B cell (primary cell): ENCODE results near the gene ACOXL. TPM values are rescaled to one million over a fixed set of nuclear protein-coding genes. Genes with fewer than 3 reads are reported as not detected.

ENCODE experiments used
- ATAC-seq: fragments of 200-7000 bp; cut with Tn5 transposase; one replicate; pipeline ENCODE4 v1.10.0; 2021; ENCODE audit warnings: low read depth, mild to moderate bottlenecking, moderate number of reproducible peaks, moderate library complexity
- CTCF ChIA-PET: fragments of 350-600 bp; sonication (Branson Sonifier 250); formaldehyde crosslinking; loops from one replicate; lab custom pipeline; 2021; ENCODE audit warnings: antibody characterized with exemption, inconsistent platforms; lab: Charles Lee
- POLR2A ChIA-PET: fragments of 350-600 bp; sonication (Branson Sonifier 250); formaldehyde crosslinking; loops from one replicate; lab custom pipeline; 2021; ENCODE audit warnings: antibody characterized with exemption; lab: Charles Lee
- DNase-seq: peaks from one replicate; pipeline ENCODE4 v3.0.0; 2013
- H2AFZ ChIP-seq: 2 replicates; pipeline ENCODE4 v1.6.1; 2012; ENCODE audit warnings: mild to moderate bottlenecking, low read depth, low read length; ENCODE audit not compliant: insufficient read depth, poor library complexity, severe bottlenecking
- H3K27ac ChIP-seq, 2 donors: 1 replicate in 1 of 2; 2 replicates in 1 of 2; pipeline ENCODE4 v1.5.1; 2012 to 2013; ENCODE audit warnings: low read length in 2 of 2, mild to moderate bottlenecking in 2 of 2, moderate library complexity in 1 of 2
- H3K27me3 ChIP-seq, 4 experiments: fragments of 200-600 bp in 1 of 4; sonication (generic) in 1 of 4; replicated peaks in 1 of 4; 1 replicate in 2 of 4; 2 replicates in 2 of 4; pipeline versions ENCODE4 v1.6.1 to v1.7.0; 2013 to 2016; ENCODE audit warnings: low read length in 3 of 4, mild to moderate bottlenecking in 2 of 4, mixed read lengths in 1 of 4, moderate library complexity in 1 of 4; ENCODE audit not compliant: insufficient read depth in 4 of 4, control insufficient read depth in 3 of 4; ENCODE audit errors: control extremely low read depth in 1 of 4
- H3K36me3 ChIP-seq, 2 experiments: replicated peaks in 1 of 2; 1 replicate in 1 of 2; 2 replicates in 1 of 2; pipeline versions ENCODE4 v1.6.1 to v1.7.1; 2013; ENCODE audit warnings: low read length in 1 of 2; ENCODE audit not compliant: insufficient read depth in 2 of 2, control insufficient read depth in 1 of 2; ENCODE audit errors: control extremely low read depth in 1 of 2, extremely low read depth in 1 of 2
- H3K4me1 ChIP-seq, 2 donors: fragments of 200-600 bp in 1 of 2; sonication (generic) in 1 of 2; 1 replicate in 1 of 2; 2 replicates in 1 of 2; pipeline versions ENCODE4 v1.5.1 to v1.6.1; 2013 to 2017; ENCODE audit warnings: low read length in 2 of 2; ENCODE audit not compliant: control insufficient read depth in 2 of 2, insufficient read depth in 2 of 2
- H3K4me2 ChIP-seq: replicated peaks from 2 replicates; pipeline ENCODE3; 2012; ENCODE audit warnings: mild to moderate bottlenecking, low read depth, low read length; ENCODE audit not compliant: poor library complexity, severe bottlenecking
- H3K4me3 ChIP-seq, 5 experiments: fragments of 200-600 bp in 1 of 5; sonication (generic) in 1 of 5; 1 replicate in 3 of 5; 2 replicates in 2 of 5; pipeline versions ENCODE4 v1.5.1 to v1.7.0; 2011 to 2016; ENCODE audit warnings: low read length in 4 of 5, mild to moderate bottlenecking in 4 of 5, low read depth in 2 of 5, control low read depth in 1 of 5, moderate library complexity in 1 of 5; ENCODE audit not compliant: insufficient read depth in 1 of 5; ENCODE audit errors: control extremely low read depth in 1 of 5, extremely low read depth in 1 of 5
- H3K79me2 ChIP-seq: fragments of 200-600 bp; sonication (generic); one replicate; pipeline ENCODE4 v1.6.0; 2016; ENCODE audit warnings: low read length; ENCODE audit not compliant: control insufficient read depth, insufficient read depth
- H3K9ac ChIP-seq: fragments of 200-600 bp; sonication (generic); 2 replicates; pipeline ENCODE4 v1.6.1; 2017; ENCODE audit warnings: mild to moderate bottlenecking, low read length, moderate library complexity
- H3K9me3 ChIP-seq, 3 donors: one replicate each; pipeline versions ENCODE4 v1.6.1 to v1.7.1; 2013; ENCODE audit warnings: low read length in 2 of 3; ENCODE audit not compliant: control insufficient read depth in 2 of 3, insufficient read depth in 1 of 3; ENCODE audit errors: control extremely low read depth in 1 of 3
- H4K20me1 ChIP-seq: 2 replicates; pipeline ENCODE4 v1.6.0; 2012; ENCODE audit warnings: mild to moderate bottlenecking, low read length; ENCODE audit not compliant: insufficient read depth, control insufficient read depth, poor library complexity, severe bottlenecking
- H3K27ac Mint-ChIP-seq: one replicate; pipeline ENCODE4 v1.8.0; 2021; ENCODE audit warnings: mixed read lengths
- H3K27me3 Mint-ChIP-seq: one replicate; pipeline ENCODE4 v1.8.0; 2021; ENCODE audit warnings: mixed read lengths
- H3K4me1 Mint-ChIP-seq: one replicate; pipeline ENCODE4 v1.8.0; 2021; ENCODE audit warnings: mixed read lengths
- H3K4me3 Mint-ChIP-seq: one replicate; pipeline ENCODE4 v1.8.0; 2021; ENCODE audit warnings: mixed read lengths
- H3K9me3 Mint-ChIP-seq: one replicate; pipeline ENCODE4 v1.8.0; 2022; ENCODE audit warnings: mixed read lengths; ENCODE audit not compliant: insufficient read depth
- CTCF ChIP-seq: fragments of 200-600 bp; IDR thresholded peaks from one replicate; pipeline ENCODE4 v1.8.0; 2022; ENCODE audit warnings: antibody characterized with exemption, mild to moderate bottlenecking
- EZH2 ChIP-seq: IDR thresholded peaks from 2 replicates; pipeline ENCODE4 v1.6.1; 2012; ENCODE audit warnings: borderline replicate concordance, low read depth, mild to moderate bottlenecking, moderate library complexity, low read length; ENCODE audit not compliant: insufficient read depth, poor library complexity, severe bottlenecking
- WGBS: methylation state at CpG from one replicate; pipeline ENCODE4 v1.1.5; 2013; ENCODE audit warnings: missing lambda C conversion rate; ENCODE audit not compliant: insufficient coverage; 5-methylcytosine and 5-hydroxymethylcytosine counted together
- intact Hi-C: fragments of 100-400 bp; cut with micrococcal nuclease; formaldehyde crosslinking; loops from one replicate; pipeline ENCODE4 v1.10.0; 2022
- polyA plus RNA-seq: library from polyadenylated mRNA; depleted of rRNA; stranded (reverse); fragments of >200 nt; gene quantifications from 2 replicates; pipeline ENCODE4 v1.2.3, GENCODE V29; 2012
- total RNA-seq, 2 donors: library from RNA; stranded (reverse); fragments of 120-200 nt in 1 of 2; gene quantifications; 1 replicate in 1 of 2; 2 replicates in 1 of 2; pipeline versions ENCODE4 v1.2.3 to v1.2.4, GENCODE V29; 2013 to 2022

The ACOXL gene
- total and polyA plus RNA-seq, 2 donors (not counting 1 experiment from before 2014, with no cell fraction given): 0.06 TPM; not detected in 1

- TF ChIP-seq CTCF (no peak), EZH2 (no peak)
- ATAC-seq: no peak
- CTCF ChIA-PET: no interaction called here
- peak overlapping the region; percentile 60 for H3K27ac Mint-ChIP-seq
- H3K27me3 Mint-ChIP-seq: no peaks in the 10 kb centered on the region
- no peak overlapping the region for H2AFZ ChIP-seq
- H3K4me3 ChIP-seq: no peak overlapping the region
- no peak overlapping the region for H3K4me2 ChIP-seq
- peak overlapping the region; percentile 38 for H3K4me3 Mint-ChIP-seq
- peaks cover 0 to 27% of the 10 kb centered on the region in 2 experiments for H3K36me3 ChIP-seq
- H3K27me3 ChIP-seq: no peaks in the 10 kb centered on the region
- POLR2A ChIA-PET: interaction anchor here (1.2 to 2.5 kb wide), 2 partner anchors 35 to 38 kb away, joined by 3 to 13 read pairs; partner anchors contain the start of gene BCL2L11
- H4K20me1 ChIP-seq: peaks cover 32% of the 10 kb centered on the region
- H3K9me3 Mint-ChIP-seq: no peaks in the 10 kb centered on the region
- intact Hi-C loops: loop anchor here (1.0 to 2.0 kb wide), 3 partner anchors 32 to 63 kb away; no protein-coding TSS in a partner anchor
- H3K4me1 Mint-ChIP-seq: peaks cover 52% of the 10 kb centered on the region
- DNase-seq: no peak
- peak overlapping the region in 1 of 2 donors; percentile 3 for H3K27ac ChIP-seq
- H3K9me3 ChIP-seq: no peaks in the 10 kb centered on the region
- peaks cover 26 to 30% of the 10 kb centered on the region in 2 donors for H3K4me1 ChIP-seq
- no peak overlapping the region for H3K9ac ChIP-seq
- no CpG with 5 or more reads among the region's 1 CpG for WGBS
- peaks cover 14% of the 10 kb centered on the region for H3K79me2 ChIP-seq
Observed at GRCh38 chr2:111155610-111156009, 423.2 kb downstream of the ACOXL start.

- no peaks in the 10 kb centered on the region for H3K9me3 Mint-ChIP-seq
- H3K27me3 Mint-ChIP-seq: no peaks in the 10 kb centered on the region
- Histone ChIP-seq H3K27me3 (no peaks in the 10 kb centered on the region), H3K36me3 (peaks cover 0 to 23% of the 10 kb centered on the region in 2 experiments), H4K20me1 (peaks cover 40% of the 10 kb centered on the region), H3K4me1 (peaks cover 26 to 30% of the 10 kb centered on the region in 2 donors), H3K79me2 (peaks cover 23% of the 10 kb centered on the region), H3K27ac (peak overlapping the region in 1 of 2 donors; percentile 73), H3K9ac (no peak overlapping the region), H2AFZ (no peak overlapping the region), H3K4me2 (peak overlapping the region; percentile 52), H3K4me3 (no peak overlapping the region), H3K9me3 (no peaks in the 10 kb centered on the region)
- WGBS: 100% methylated on average over 2 of the region's 8 CpGs
- TF ChIP-seq CTCF (no peak), EZH2 (no peak)
- peak overlapping the region; percentile 77 for H3K4me3 Mint-ChIP-seq
- peak overlapping the region; percentile 94 for H3K27ac Mint-ChIP-seq
- ATAC-seq (no peak), DNase-seq (no peak)
- peaks cover 54% of the 10 kb centered on the region for H3K4me1 Mint-ChIP-seq
- POLR2A ChIA-PET: interaction anchor here (0.6 to 2.5 kb wide), 5 partner anchors 12 to 544 kb away, joined by 3 to 13 read pairs (median 5); partner anchors contain the start of gene BCL2L11
- CTCF ChIA-PET: interaction anchor here (0.7 to 2.3 kb wide), 9 partner anchors 8 to 337 kb away, joined by 3 to 20 read pairs (median 5); partner anchors contain the start of gene BCL2L11
- intact Hi-C loops: loop anchor here (1.0 to 2.0 kb wide), 3 partner anchors 33 to 62 kb away; no protein-coding TSS in a partner anchor
Observed at GRCh38 chr2:111156529-111156928, 424.2 kb downstream of the ACOXL start.
